Stimulated activated CD4-positive, alpha-beta T cell treated with anti-CD3 and anti-CD28 coated beads, Interleukin-12 subunit alpha, Interleukin-12 subunit beta, amount 100 ng/mL, for 48 hours (primary cell): ENCODE results near the gene STARD3.
"Not testable (repeated sequence)": the region's sequence is repeated elsewhere in the genome, so short reads cannot be mapped to it uniquely, and the experiment has no call there.

Source experiments
- DNase-seq, 3 donors: peaks; one replicate each; pipeline ENCODE4 v3.0.0-alpha.2; 2020; ENCODE audit warnings: low read depth in 2 of 3, low spot score in 1 of 3

STARD3 gene

DNA sequence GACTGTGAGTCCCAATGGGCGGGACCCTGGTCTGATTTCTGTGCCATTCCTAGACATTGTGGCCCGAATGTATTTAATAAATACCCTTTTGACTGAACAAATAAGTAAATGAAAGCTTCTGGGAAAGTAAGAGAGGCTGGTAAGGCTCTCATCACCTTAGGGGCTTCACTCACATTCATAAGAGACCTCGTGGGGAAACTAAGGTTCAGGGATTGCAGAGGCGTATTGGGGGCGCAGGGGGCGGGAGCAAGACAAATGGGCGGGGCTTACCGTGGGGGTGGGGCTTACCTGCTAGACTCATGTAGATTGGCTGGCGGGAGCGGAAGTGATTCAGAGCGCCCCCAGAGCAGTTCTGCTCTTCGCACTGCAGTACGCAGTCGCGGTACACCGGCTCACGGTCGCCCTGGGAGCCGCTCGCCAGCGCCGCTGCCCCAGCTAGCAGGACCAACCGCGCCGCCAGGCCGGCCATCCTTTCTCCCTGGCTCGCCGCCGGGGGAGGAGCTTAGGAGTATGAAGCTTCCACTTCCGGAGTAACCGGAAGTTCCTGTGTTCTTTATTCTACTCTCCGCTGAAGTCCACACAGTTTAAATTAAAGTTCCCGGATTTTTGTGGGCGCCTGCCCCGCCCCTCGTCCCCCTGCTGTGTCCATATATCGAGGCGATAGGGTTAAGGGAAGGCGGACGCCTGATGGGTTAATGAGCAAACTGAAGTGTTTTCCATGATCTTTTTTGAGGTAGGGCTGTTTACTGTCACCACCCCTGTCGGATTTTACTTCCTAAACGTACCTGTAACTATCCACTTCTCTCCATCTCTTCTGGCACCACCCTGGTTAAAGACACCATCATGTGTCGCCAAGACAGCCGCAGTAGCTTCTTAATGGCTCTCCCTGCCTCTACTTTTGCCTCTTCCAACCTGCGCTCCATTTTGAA lies 50.9 kb downstream of the STARD3 start, which contains the start of gene PGAP3:
Gene PGAP3 (minus strand): TSS at position 512 of the 929 bp plus-strand sequence. CDS start 43 bp downstream, at position 469.
- peak; percentile 79 to 81 (median 79) for DNase-seq

DNA sequence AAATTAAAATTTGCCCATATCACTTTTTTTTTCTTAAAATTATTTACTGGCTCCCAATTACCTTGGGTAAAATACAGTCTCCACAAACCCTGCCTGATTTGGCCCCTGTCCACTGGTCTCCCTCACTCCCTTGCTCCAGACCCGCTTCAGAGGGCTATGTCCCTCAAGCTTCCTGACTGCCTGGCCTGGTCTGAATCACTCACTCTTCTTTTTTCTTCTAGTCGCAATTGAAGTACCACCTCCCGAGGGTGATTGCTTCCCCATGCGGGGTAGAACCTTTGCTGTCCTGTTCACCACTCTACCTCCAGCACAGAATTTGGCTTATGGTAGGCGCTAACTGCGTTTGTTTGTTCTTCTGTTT lies 51.5 kb downstream of the STARD3 start:
- DNase-seq = no peak

DNA sequence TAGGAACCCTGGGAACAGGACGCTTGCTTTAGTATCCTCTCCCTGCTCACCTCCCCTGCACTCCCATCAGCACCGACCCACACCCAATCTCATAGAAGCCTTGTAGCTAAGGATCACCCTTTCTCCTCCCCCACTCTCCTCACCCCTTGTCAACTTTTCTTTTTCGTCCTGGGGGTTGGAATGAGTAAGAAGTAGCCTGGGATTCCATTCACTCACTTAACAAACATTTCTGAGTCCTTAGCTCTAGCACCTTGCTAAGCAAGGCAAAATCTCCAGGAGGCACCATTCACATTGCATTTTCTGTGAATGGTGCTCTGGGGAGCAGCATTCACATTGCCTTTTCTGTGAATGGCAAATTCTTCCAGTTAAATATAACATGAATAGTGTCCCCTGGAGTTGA lies 52.0 kb downstream of the STARD3 start:
- no peak for DNase-seq

DNA sequence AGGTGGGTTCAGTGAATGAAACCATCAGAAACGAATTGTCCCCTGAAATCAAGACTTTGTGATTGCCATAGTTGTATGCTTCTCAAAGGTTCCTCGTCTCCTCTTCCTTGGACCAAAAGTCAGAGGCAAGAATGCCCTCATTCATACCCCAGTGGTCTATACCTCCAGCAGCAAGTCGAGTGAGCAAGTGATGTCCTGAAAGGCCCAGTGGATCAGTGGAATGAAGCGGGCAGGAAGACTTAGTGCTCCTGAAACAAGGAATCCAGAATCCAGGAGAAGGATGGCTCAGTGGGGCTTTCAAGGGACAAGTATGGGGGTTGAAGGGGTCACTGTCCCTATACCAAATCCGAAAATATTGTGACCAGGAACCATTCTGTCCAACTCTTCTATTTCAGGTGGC lies 57.6 kb downstream of the STARD3 start:
- no peak for DNase-seq

DNA sequence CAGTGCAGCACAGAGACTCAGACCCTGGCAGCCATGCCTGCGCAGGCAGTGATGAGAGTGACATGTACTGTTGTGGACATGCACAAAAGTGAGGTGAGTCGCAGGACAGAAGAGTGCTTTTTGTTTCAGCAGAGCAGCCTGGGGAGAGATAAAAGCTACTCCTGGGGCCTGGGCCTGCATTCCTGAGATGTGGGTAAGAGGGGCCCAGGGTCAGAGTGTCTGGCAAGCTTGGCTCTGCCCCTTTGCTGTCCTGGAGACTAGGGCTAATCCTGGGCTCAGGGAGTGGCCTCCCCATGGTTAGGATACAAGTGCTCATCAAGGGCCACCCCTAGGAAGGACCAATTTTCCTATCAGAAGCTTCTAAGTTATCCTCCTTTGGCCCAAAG lies 58.1 kb downstream of the STARD3 start:
- no peak for DNase-seq

DNA sequence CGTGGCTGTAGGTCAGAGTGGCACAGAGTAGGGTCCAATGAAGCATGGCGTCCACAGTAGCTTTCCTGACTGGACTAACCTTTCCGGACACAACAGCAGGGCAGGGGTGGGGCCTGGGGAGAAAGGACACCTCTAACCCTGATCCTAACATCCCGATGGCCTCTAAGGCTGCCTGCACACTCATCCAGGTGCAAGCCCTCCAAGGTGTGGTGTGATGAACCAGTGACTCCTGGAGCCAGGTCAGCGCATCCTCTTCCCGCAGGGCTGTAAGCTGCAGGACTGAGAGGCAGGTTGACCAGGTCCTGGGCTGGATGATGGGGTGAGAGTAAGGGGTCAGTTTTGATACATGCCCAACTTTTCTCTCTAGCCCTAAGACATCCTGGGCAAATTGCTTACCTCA lies 59.8 kb downstream of the STARD3 start:
- DNase-seq = no peak

DNA sequence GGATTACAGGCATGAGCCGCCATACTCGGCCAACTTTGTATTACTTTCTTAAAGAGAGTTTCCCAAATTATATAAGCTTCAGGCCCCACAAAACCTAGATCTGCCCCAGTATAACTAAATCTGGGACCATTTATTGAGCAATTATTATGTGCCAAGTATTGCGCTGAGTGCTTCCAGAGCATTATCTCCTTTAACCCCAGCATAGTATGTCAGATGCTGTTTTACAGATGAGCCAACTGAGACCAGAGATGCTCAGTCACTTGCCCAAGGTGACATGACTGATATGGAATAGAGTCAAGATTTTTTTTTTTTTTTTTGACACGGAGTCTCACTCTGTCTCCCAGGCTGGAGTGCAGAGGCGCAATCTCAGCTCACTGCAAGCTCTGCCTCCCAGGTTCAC lies 61.0 kb downstream of the STARD3 start:
- no peak for DNase-seq

DNA sequence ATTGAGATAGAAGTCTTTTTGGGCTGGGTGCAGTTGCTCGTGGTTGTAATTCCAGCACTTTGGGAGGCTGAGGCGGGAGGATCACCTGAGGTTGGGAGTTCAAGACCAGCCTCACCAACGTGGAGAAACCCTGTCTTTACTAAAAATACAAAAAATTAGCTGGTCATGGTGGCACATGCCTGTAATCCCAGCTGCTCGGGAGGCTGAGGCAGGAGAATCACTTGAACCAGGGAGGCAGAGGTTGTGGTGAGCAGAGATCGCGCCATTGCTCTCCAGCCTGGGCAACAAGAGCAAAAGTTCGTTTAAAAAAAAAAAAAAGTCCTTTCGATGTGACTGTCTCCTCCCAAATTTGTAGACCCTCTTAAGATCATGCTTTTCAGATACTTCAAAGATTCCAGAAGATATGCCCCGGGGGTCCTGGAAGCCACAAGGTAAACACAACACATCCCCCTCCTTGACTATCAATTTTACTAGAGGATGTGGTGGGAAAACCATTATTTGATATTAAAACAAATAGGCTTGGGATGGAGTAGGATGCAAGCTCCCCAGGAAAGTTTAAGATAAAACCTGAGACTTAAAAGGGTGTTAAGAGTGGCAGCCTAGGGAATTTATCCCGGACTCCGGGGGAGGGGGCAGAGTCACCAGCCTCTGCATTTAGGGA lies 62.3 kb downstream of the STARD3 start:
- not testable (repeated sequence) for DNase-seq

DNA sequence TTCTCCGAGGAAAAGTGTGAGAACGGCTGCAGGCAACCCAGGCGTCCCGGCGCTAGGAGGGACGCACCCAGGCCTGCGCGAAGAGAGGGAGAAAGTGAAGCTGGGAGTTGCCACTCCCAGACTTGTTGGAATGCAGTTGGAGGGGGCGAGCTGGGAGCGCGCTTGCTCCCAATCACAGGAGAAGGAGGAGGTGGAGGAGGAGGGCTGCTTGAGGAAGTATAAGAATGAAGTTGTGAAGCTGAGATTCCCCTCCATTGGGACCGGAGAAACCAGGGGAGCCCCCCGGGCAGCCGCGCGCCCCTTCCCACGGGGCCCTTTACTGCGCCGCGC lies 62.8 kb downstream of the STARD3 start, which contains the start of gene ERBB2:
Gene ERBB2 (plus strand): TSS at position 247 of the 330 bp plus-strand sequence. CDS start 175 bp downstream, outside the sequence.
- no peak for DNase-seq

DNA sequence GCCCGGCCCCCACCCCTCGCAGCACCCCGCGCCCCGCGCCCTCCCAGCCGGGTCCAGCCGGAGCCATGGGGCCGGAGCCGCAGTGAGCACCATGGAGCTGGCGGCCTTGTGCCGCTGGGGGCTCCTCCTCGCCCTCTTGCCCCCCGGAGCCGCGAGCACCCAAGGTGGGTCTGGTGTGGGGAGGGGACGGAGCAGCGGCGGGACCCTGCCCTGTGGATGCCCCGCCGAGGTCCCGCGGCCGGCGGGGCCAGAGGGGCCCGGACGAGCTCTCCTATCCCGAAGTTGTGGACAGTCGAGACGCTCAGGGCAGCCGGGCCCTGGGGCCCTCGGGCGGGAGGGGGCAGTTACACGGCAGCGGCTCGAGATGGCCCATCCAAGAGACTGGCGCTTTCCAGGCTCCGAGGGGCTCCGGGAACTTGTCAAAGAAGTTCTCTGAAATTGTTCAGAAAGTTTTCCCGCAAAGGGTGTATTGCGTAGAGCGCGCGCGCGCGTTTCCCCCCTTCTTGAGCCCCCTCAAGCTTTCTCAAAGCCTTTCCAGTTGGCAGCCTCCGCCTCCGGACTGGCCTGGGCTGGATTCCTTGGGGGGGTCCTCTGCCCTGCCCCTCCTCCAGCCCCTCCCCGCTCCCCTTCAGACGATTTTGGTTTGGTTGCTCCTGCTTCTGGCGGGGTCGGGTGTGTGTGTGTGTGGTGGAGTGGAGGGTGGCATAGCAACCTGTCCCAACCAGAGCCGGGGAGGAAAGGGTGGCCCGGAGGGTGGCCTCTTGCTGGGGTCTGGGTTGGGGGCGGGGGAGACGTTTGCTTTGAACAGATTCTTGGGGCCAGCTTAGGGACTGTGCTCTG lies 63.4 kb downstream of the STARD3 start:
- DNase-seq = no peak

DNA sequence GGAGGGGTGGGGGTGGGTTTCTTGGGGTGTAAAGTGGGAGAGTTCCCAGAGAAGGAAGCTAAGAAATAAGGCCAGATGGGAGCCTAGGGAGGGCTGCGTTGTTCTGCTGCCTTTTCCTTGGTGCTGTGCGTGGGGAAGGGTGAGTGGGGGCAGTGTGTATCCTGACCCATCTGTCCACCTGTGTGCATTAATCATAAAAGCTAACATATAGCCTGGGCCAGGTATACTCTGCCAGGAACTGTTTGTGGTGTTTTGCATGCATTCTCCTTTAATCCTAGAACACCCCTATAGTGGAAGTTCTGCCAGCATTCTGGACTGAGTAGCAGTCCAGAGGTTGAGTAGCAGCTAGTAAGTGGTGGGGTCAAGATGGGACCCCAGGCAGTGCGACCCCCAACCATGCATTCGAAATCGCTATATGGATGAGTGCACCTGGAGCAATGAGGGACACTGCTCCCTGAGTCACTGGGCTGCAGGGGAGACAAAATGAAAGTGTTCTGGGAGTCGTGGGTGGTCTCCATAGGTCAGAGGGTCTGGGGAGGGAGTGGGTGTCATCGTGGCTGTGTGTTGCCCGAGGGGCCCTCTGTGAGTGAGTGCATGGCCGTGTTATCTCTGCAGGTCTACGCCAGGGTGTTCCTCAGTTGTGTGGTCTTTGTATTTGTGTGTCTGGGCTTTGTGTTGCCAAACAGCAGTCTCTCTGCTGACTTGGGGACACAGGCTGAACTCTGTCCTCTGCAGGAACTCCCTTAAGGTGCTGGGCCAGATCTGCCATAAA lies 64.3 kb downstream of the STARD3 start:
- no peak for DNase-seq

DNA sequence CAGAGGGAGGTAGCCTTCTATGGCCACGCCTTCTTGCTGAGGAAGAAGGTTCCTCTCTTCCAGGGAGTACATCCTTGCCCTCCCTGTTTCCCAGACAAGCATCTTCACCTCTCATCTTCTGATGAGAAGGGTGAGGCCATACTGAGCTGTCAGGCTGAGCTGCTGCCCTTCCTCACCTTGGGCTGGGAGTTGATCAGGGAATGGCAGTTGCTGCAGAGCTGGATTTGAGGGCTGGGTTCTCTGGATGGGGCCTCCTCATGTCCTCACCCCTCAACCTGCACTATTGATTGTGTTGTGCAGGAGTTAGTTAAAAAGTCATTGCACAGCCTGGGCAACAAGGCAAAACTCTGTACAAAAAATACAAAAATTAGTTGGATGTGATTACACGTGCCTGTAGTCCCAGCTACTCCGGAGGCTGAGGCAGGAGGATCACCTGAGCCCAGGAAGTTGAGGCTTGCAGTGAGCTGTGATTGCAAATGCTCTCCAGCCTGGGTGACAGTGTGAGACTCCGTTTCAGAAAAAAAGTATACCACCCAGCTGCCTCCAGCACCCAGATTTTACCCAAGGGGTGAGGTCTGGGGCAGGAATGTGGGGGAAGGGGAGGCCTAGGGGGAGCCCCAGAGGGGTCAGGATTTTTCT lies 65.0 kb downstream of the STARD3 start:
- no peak for DNase-seq

DNA sequence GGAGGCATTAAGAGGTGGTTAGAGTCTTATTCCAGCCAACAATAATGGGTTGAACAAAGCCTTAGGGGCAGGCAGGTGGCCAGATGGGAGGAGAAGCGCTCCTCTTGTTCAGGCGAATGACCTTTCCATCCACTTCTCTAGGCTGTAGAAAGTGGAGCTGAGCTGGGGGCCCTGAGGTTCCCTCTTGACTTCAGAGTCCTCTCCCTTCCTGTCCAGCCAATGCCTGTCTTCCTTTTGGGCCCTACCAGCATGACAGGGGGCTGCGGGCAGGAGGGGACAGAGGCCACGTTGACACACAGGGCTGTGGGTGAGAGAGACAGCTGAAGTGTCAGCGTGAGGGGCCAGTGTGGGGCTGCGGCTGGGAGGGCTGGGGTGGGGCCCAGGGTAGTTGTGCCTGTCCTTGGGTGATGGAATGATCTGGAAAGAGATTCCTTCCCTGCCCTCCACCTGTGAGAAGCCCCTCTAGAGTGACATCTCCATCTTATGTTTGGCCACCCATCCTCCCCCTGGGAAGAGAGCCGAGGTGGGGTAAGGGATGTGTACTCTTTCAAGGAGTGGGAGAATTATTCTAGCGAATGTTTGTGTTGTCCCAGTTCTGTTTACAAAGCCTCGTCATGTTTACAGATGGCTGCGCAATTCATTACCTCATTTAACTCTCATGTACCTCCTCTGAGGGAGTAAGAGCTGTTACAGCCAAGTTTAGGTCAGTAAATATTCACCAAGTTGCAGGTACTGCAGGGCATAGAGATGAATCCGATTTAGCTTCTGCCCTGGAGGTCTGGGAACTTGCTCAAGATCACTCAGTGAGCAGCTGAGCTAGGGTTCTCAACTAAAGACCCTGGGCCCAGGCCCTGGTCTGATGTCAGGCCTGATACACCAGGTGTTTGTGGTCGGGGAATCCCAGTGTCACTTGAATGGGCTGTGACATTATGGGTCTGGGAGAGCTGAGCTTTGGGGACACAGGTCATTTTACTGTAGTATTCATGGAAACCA lies 66.3 kb downstream of the STARD3 start:
- no peak for DNase-seq

DNA sequence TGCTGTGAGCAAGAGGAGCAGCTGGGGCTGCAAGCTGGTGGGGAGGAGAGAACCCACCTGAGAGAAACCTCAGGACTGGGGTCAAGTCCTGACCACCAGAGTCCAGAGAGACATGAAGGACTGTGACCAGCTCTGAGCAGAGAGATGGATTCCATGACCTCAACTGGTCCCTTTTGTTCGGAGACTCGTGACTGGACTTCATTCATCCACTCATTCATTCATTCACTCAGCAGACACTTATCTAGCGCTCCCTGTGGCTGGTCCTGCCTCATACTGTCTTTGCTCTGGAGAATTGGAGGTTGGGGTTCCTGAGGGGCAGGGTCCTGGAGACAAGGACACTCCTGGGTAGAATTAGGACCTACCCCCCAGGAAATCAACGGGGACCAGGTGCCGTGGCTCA lies 67.0 kb downstream of the STARD3 start:
- DNase-seq = no peak

DNA sequence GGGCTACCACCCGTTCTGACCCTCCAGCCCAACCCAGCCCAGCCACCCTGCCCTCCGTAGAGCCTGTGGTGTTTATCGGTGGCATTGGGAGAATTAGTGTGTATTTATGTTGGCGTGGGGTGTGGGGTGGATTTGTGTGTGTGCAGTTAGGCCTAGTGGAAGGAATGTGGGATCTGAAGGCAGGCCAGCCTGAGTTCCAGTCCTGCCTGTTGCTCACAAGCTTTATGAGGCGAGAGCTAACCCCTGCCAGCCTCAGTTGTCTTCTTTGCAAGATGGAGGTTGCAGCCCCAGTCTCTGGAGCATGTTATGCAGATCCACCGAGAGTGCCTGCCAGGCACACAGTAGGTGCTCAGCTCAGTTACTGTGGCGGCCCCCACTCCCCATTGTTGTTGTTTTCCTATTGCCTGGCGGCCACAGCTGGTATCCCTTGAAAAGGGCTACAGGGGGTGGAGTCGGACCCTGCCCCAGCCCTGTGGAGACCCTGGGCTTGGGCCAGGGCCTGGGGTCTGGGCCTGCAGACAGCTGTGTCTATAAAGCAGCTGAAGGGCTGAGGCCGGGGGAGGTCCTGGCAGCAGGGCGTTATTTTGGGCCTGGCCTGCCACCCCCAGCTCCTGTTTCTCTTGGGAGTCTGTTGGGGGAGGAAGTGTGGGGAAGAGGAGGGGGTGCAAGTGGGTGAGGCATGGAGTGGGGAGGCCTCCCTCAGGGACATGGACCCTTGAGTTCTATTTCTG lies 68.0 kb downstream of the STARD3 start:
- no peak for DNase-seq

DNA sequence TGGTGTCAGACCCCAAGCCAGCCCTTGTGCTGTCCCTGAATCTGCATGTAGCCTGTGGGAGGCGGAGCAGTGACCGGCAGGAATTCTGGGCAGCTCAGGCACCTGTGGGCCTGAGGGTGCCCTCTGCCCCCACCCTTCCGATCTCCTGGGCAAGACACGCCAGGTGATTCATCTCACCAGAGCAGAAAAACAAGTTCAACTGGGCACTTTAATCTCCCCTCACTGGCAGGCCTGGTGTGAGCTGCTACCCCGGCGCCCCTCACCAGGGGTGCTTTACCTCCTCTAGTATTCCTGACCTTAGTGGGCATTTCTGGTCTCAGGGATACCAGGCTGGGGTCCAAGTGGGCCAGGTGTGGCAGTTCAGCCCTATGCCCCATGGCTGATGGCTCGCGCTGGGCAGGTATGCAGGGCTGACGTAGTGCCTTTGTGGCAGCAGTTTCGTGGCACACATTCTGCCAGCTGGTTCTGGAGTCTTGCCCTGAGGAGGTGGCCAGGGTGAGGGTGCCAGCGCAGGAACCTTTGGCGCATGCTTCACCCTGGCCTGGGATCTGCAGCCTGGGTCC lies 68.9 kb downstream of the STARD3 start:
- no peak for DNase-seq

DNA sequence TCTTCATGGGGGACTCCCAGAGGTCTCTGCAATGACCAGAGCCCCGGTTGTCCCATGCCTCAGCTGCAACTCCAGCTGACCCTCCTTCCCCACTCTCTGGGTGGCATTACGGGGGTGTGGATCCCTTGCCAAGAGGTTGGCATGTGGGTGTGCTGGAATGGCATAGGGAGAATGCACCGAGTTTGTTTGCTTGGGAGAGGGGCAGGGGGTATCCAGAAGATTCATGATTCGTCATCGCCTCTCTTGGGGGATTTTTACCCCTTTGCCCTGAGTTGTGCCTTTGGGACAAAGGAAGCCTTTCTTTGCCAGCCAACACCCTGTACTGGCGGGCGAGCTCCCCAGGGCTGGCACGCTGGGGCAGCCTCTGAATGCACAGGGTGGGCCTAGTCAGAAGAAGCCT lies 69.4 kb downstream of the STARD3 start:
- no peak for DNase-seq

DNA sequence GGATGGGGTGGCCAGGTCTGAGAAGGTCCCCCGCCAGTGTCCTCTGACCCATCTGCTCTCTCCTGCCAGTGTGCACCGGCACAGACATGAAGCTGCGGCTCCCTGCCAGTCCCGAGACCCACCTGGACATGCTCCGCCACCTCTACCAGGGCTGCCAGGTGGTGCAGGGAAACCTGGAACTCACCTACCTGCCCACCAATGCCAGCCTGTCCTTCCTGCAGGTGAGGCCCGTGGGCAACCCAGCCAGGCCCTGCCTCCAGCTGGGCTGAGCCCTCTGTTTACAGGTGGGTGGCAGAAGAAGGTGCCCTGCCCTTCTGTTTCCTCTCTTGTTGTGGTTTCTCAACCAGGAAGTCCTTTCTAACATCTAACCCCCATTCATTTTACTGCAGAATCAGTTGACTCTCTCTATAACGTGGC lies 70.0 kb downstream of the STARD3 start:
- DNase-seq = no peak
